ENCODE data around the gene PI4KB.

DNA sequence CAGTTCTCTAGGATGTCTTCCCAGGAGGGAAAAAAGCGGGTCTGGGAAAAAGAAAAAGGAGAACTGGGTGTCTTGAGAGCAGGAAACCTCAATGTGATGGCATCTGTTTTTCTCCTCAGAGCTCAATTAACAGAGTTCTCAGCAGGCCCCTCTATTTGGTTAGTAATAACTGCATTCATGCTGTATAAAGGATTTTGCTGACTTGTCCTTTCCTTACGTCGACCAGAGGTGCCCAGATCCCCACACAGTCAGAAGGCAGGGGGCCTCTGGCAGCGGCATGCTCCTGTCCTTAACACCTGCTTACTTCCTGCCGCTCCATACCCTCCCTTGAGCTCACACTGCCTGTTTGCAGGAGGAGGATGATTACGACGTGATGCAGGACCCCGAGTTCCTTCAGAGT is 60.4 kb downstream of the PI4KB start:
- TF ChIP-seq, protein P1, sequence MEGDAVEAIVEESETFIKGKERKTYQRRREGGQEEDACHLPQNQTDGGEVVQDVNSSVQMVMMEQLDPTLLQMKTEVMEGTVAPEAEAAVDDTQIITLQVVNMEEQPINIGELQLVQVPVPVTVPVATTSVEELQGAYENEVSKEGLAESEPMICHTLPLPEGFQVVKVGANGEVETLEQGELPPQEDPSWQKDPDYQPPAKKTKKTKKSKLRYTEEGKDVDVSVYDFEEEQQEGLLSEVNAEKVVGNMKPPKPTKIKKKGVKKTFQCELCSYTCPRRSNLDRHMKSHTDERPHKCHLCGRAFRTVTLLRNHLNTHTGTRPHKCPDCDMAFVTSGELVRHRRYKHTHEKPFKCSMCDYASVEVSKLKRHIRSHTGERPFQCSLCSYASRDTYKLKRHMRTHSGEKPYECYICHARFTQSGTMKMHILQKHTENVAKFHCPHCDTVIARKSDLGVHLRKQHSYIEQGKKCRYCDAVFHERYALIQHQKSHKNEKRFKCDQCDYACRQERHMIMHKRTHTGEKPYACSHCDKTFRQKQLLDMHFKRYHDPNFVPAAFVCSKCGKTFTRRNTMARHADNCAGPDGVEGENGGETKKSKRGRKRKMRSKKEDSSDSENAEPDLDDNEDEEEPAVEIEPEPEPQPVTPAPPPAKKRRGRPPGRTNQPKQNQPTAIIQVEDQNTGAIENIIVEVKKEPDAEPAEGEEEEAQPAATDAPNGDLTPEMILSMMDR (IDR thresholded peaks at IDR 0.05), result no peak
- no peak for TF ChIP-seq POLR2AphosphoS5 (IDR thresholded peaks at IDR 0.05; ENCODE audit: low read depth, low read length)
- no peak for TF ChIP-seq SIN3A (IDR thresholded peaks at IDR 0.05; ENCODE audit: borderline replicate concordance, insufficient read depth, low read depth, low read length)
- TF ChIP-seq, protein P2, sequence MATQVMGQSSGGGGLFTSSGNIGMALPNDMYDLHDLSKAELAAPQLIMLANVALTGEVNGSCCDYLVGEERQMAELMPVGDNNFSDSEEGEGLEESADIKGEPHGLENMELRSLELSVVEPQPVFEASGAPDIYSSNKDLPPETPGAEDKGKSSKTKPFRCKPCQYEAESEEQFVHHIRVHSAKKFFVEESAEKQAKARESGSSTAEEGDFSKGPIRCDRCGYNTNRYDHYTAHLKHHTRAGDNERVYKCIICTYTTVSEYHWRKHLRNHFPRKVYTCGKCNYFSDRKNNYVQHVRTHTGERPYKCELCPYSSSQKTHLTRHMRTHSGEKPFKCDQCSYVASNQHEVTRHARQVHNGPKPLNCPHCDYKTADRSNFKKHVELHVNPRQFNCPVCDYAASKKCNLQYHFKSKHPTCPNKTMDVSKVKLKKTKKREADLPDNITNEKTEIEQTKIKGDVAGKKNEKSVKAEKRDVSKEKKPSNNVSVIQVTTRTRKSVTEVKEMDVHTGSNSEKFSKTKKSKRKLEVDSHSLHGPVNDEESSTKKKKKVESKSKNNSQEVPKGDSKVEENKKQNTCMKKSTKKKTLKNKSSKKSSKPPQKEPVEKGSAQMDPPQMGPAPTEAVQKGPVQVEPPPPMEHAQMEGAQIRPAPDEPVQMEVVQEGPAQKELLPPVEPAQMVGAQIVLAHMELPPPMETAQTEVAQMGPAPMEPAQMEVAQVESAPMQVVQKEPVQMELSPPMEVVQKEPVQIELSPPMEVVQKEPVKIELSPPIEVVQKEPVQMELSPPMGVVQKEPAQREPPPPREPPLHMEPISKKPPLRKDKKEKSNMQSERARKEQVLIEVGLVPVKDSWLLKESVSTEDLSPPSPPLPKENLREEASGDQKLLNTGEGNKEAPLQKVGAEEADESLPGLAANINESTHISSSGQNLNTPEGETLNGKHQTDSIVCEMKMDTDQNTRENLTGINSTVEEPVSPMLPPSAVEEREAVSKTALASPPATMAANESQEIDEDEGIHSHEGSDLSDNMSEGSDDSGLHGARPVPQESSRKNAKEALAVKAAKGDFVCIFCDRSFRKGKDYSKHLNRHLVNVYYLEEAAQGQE (IDR thresholded peaks at IDR 0.05; ENCODE audit: insufficient read depth in 1 of 2, low read depth in 2 of 2, low read length in 1 of 2), result no peak
- TF ChIP-seq TCF7L2 (IDR thresholded peaks at IDR 0.05; ENCODE audit: low read depth, low read length), result no peak
